C4-2B (cell line): ENCODE data around the gene FSTL4.

Source experiments
- ZFX ChIP-seq: fragments of 450-650 bp; IDR thresholded peaks from 2 replicates; pipeline ENCODE4 v1.6.1; 2017
- TF ChIP-seq, protein P1 (sequence below): fragments of 450-650 bp; conservative IDR thresholded peaks from 2 replicates; pipeline ENCODE4 v1.5.1; 2017; ENCODE audit warnings: mild to moderate bottlenecking

DNA sequence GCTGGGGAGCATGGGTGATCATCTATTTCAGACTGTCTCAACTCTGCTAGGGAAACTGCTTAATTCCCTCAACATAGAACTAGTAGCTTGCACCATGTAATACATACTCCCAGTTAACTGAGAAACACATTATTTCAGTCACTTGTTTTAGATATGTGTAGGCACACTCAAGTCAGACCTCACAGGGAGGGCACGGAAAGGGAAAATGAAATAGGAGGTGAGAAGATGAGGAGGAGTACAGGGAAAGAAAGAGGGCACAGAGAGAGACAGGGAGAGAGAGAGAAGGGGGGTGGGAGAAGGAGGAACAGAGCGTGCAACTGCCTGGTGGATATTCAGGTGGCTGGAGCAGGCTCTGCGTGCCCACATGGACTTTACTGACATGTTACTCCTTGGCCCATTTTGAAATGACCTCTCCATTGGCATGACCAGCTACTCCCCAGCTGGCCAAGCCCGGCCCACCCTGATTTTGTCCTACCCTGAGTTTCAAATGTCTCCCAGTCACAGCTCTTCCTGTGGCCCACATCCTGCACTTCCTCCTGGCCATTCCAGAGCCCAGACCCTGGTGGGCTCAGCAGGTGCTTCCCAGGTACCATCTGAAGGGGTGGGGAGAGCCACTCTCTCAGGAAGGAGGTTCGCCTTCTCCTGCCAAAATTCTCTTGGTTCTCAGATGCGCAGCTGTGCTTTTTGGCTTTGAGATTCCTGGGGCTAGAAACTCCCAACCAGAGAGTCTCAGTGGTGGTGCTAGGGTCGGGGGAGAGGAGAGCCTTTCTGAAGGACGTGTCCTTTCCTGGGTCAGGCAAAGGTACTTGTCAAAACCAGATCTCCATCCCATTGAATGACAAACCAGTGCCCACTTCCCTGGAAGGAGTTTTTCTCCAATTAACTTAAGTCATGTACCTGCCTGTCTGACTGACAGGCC is 229.4 kb downstream of the FSTL4 start:
- TF ChIP-seq, protein P1, sequence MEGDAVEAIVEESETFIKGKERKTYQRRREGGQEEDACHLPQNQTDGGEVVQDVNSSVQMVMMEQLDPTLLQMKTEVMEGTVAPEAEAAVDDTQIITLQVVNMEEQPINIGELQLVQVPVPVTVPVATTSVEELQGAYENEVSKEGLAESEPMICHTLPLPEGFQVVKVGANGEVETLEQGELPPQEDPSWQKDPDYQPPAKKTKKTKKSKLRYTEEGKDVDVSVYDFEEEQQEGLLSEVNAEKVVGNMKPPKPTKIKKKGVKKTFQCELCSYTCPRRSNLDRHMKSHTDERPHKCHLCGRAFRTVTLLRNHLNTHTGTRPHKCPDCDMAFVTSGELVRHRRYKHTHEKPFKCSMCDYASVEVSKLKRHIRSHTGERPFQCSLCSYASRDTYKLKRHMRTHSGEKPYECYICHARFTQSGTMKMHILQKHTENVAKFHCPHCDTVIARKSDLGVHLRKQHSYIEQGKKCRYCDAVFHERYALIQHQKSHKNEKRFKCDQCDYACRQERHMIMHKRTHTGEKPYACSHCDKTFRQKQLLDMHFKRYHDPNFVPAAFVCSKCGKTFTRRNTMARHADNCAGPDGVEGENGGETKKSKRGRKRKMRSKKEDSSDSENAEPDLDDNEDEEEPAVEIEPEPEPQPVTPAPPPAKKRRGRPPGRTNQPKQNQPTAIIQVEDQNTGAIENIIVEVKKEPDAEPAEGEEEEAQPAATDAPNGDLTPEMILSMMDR: no peak
- TF ChIP-seq ZFX: no peak
